HG03045 (cell line): Measurements from ENCODE around the gene FAIM2.

Experiments
- ATAC-seq: cut with Tn5 transposase; IDR thresholded peaks from one replicate; pipeline ENCODE4 v1.9.1; 2021; ENCODE audit warnings: mild to moderate bottlenecking, moderate library complexity; ENCODE audit not compliant: unreplicated experiment

Gene FAIM2

GRCh38 chr12:49920241-49920914 is 16.7 kb upstream of the FAIM2 start:
- no peak for ATAC-seq

GRCh38 chr12:49917788-49918173 is 14.1 kb upstream of the FAIM2 start:
- ATAC-seq, result no peak

GRCh38 chr12:49917166-49917787 is 13.6 kb upstream of the FAIM2 start:
- no peak for ATAC-seq

- no peak for ATAC-seq
Measured at GRCh38 chr12:49916129-49916919, 12.6 kb upstream of the FAIM2 start.

- no peak for ATAC-seq
Measured at GRCh38 chr12:49912345-49913255, 8.9 kb upstream of the FAIM2 start.

- no peak for ATAC-seq
Measured at GRCh38 chr12:49911213-49911605, 7.5 kb upstream of the FAIM2 start.

- no peak for ATAC-seq
Measured at GRCh38 chr12:49910331-49911212, 6.9 kb upstream of the FAIM2 start.

- no peak for ATAC-seq
Measured at GRCh38 chr12:49909826-49910225, 6.1 kb upstream of the FAIM2 start.

GRCh38 chr12:49909356-49909755 is 5.7 kb upstream of the FAIM2 start:
- ATAC-seq, result no peak

GRCh38 chr12:49907352-49907751 is 3.7 kb upstream of the FAIM2 start:
- no peak for ATAC-seq

- ATAC-seq, result no peak
Measured at GRCh38 chr12:49905718-49906314, 2.1 kb upstream of the FAIM2 start.

- ATAC-seq, result no peak
Measured at GRCh38 chr12:49904601-49905000, 901 bp upstream of the FAIM2 start.

GRCh38 chr12:49903351-49903699 is 375 bp downstream of the FAIM2 start:
- no peak for ATAC-seq

GRCh38 chr12:49902399-49903350 is 1.0 kb downstream of the FAIM2 start:
- no peak for ATAC-seq

GRCh38 chr12:49901986-49902385 is 1.7 kb downstream of the FAIM2 start:
- ATAC-seq, result no peak

GRCh38 chr12:49901026-49901425 is 2.7 kb downstream of the FAIM2 start:
- ATAC-seq, result no peak

GRCh38 chr12:49900371-49900770 is 3.3 kb downstream of the FAIM2 start:
- ATAC-seq, result no peak

GRCh38 chr12:49899921-49900320 is 3.8 kb downstream of the FAIM2 start:
- ATAC-seq, result no peak
